Tibial nerve (tissue), 4 donors: ENCODE results near the gene THSD7B. TPM values are rescaled to one million over a fixed set of nuclear protein-coding genes. Genes with fewer than 3 reads are reported as not detected.
A peak's percentile ranks its signal among the peaks of the same experiment; 100 is the strongest.

ENCODE experiments used
- DNase-seq, 2 donors: peaks; one replicate each; pipeline ENCODE4 v3.0.0-alpha.2; 2019; ENCODE audit warnings: low spot score in 2 of 2
- H3K27ac ChIP-seq, 4 donors: fragments of 200-600 bp; sonication (generic) in 3 of 4; one replicate each; pipeline ENCODE4 v1.5.1; 2017 to 2019; ENCODE audit warnings: mild to moderate bottlenecking in 1 of 4
- H3K27me3 ChIP-seq, 2 donors: fragments of 200-600 bp; sonication (generic) in 1 of 2; one replicate each; pipeline versions ENCODE4 v1.5.1 to v1.6.0; 2017 to 2019
- H3K36me3 ChIP-seq, 3 donors: fragments of 200-600 bp; sonication (generic); one replicate each; pipeline ENCODE4 v1.5.1; 2018 to 2019
- H3K4me1 ChIP-seq, 4 donors: fragments of 200-600 bp; sonication (generic) in 3 of 4; one replicate each; pipeline ENCODE4 v1.5.1; 2017 to 2019
- H3K4me3 ChIP-seq, 4 donors: fragments of 200-600 bp; sonication (generic) in 3 of 4; one replicate each; pipeline ENCODE4 v1.5.1; 2017 to 2019; ENCODE audit warnings: mild to moderate bottlenecking in 1 of 4, moderate library complexity in 1 of 4
- H3K9me3 ChIP-seq, 4 donors: fragments of 200-600 bp; sonication (generic) in 3 of 4; one replicate each; pipeline ENCODE4 v1.5.1; 2017 to 2019
- CTCF ChIP-seq, 5 experiments: fragments of 200-600 bp in 3 of 5; fragments of 450-650 bp in 2 of 5; sonication (generic) in 3 of 5; IDR thresholded peaks; one replicate each; pipeline ENCODE4 v1.5.1; 2016 to 2019; ENCODE audit warnings: antibody characterized with exemption in 5 of 5, mild to moderate bottlenecking in 3 of 5, moderate library complexity in 2 of 5
- EP300 ChIP-seq, 2 donors: sonication (generic); formaldehyde crosslinking; IDR thresholded peaks; one replicate each; pipeline ENCODE4 v1.6.1; 2017; ENCODE audit warnings: antibody characterized with exemption in 2 of 2, mild to moderate bottlenecking in 1 of 2
- POLR2A ChIP-seq, 2 donors: fragments of 450-650 bp; IDR thresholded peaks; one replicate each; pipeline ENCODE4 v1.6.1; 2017; ENCODE audit warnings: antibody characterized with exemption in 2 of 2, mild to moderate bottlenecking in 2 of 2, moderate library complexity in 2 of 2
- WGBS, 2 donors: methylation state at CpG; one replicate each; pipeline ENCODE4 v1.1.5; 2018; 5-methylcytosine and 5-hydroxymethylcytosine counted together
- total RNA-seq, 4 donors: library from RNA; depleted of rRNA; stranded (reverse); fragments of >200 nt; gene quantifications; one replicate each; pipeline ENCODE4 v1.1.0, GENCODE V29; 2016

The THSD7B gene
- total RNA-seq, 4 donors from 2014 or later = 1.5 to 13.8 (median 6.7) TPM

- H3K4me3 ChIP-seq = no peak overlapping the region
- peaks cover 0 to 3% (median 0%) of the 10 kb centered on the region in 4 donors for H3K9me3 ChIP-seq
- H3K27ac ChIP-seq = no peak overlapping the region
- no peaks in the 10 kb centered on the region for H3K4me1 ChIP-seq
- TF ChIP-seq POLR2A (IDR thresholded peaks at IDR 0.05) (no peak), EP300 (IDR thresholded peaks at IDR 0.05) (no peak), CTCF (IDR thresholded peaks at IDR 0.05) (no peak)
- no peaks in the 10 kb centered on the region for H3K36me3 ChIP-seq
- no peaks in the 10 kb centered on the region for H3K27me3 ChIP-seq
- no peak for DNase-seq
- 58 to 78% methylated on average over 1 of the region's 1 CpG for WGBS, 2 donors
Measured at GRCh38 chr2:137444970-137445369, 679.6 kb downstream of the THSD7B start.

- TF ChIP-seq EP300 (IDR thresholded peaks at IDR 0.05) (no peak), CTCF (IDR thresholded peaks at IDR 0.05) (no peak), POLR2A (IDR thresholded peaks at IDR 0.05) (no peak)
- Histone ChIP-seq H3K27me3 (no peaks in the 10 kb centered on the region), H3K4me3 (no peak overlapping the region), H3K27ac (no peak overlapping the region), H3K9me3 (peaks cover 0 to 3% (median 0%) of the 10 kb centered on the region in 4 donors), H3K4me1 (no peaks in the 10 kb centered on the region), H3K36me3 (no peaks in the 10 kb centered on the region)
- DNase-seq = no peak
Measured at GRCh38 chr2:137449454-137449853, 684.1 kb downstream of the THSD7B start.

- 82% methylated on average over 2 of the region's 2 CpGs for WGBS, 2 donors
- Histone ChIP-seq H3K27me3 (no peaks in the 10 kb centered on the region), H3K4me1 (no peaks in the 10 kb centered on the region), H3K36me3 (no peaks in the 10 kb centered on the region), H3K4me3 (no peak overlapping the region), H3K9me3 (peaks cover 0 to 4% (median 0%) of the 10 kb centered on the region in 4 donors), H3K27ac (no peak overlapping the region)
- DNase-seq = no peak
- TF ChIP-seq EP300 (IDR thresholded peaks at IDR 0.05) (no peak), POLR2A (IDR thresholded peaks at IDR 0.05) (no peak), CTCF (IDR thresholded peaks at IDR 0.05) (no peak)
Measured at GRCh38 chr2:137454886-137455285, 689.5 kb downstream of the THSD7B start.

- WGBS, 2 donors = 48 to 49% methylated on average over 3 of the region's 3 CpGs
- TF ChIP-seq CTCF (IDR thresholded peaks at IDR 0.05) (peak; percentile 33 to 55 (median 34)), EP300 (IDR thresholded peaks at IDR 0.05) (no peak)
- Histone ChIP-seq H3K9me3 (no peaks in the 10 kb centered on the region), H3K4me1 (no peaks in the 10 kb centered on the region), H3K36me3 (no peaks in the 10 kb centered on the region), H3K27me3 (no peaks in the 10 kb centered on the region), H3K27ac (no peak overlapping the region), H3K4me3 (no peak overlapping the region)
- peak in 1 of 2 donors; percentile 26 for DNase-seq
Measured at GRCh38 chr2:137467246-137467862, 702.0 kb downstream of the THSD7B start.

GRCh38 chr2:137493261-137493660 lies 727.9 kb downstream of the THSD7B start:
- Histone ChIP-seq H3K9me3 (no peaks in the 10 kb centered on the region), H3K27me3 (no peaks in the 10 kb centered on the region), H3K4me1 (no peaks in the 10 kb centered on the region), H3K36me3 (no peaks in the 10 kb centered on the region), H3K4me3 (no peak overlapping the region), H3K27ac (no peak overlapping the region)
- no peak for DNase-seq
- WGBS, 2 donors = 36 to 39% methylated on average over 5 of the region's 5 CpGs
- no peak for TF ChIP-seq CTCF (IDR thresholded peaks at IDR 0.05)
- no peak for TF ChIP-seq POLR2A (IDR thresholded peaks at IDR 0.05)
- TF ChIP-seq EP300 (IDR thresholded peaks at IDR 0.05) = no peak
